HEK293T (cell line): ENCODE measurements around the gene OAT.

Source experiments
- CTCF ChIA-PET: fragments of 350-600 bp; formaldehyde crosslinking; extraction: SDS; loops from one replicate; lab custom pipeline; 2021; ENCODE audit warnings: antibody characterized with exemption, inconsistent platforms; lab: Yijun Ruan, JAX
- POLR2A ChIA-PET: fragments of 350-600 bp; formaldehyde crosslinking; extraction: SDS; loops from one replicate; lab custom pipeline; 2020; ENCODE audit warnings: antibody characterized with exemption, inconsistent platforms; lab: Yijun Ruan, JAX
- DNase-seq: peaks from one replicate; pipeline ENCODE4 v3.0.0; 2012; ENCODE audit warnings: mixed read lengths; ENCODE audit errors: extremely low spot score
- ARNT ChIP-seq: fragments of 450-650 bp; IDR thresholded peaks from 2 replicates; pipeline ENCODE4 v1.6.1; 2017; ENCODE audit warnings: mild to moderate bottlenecking
- BHLHE40 ChIP-seq: fragments of 450-650 bp; IDR thresholded peaks from 2 replicates; pipeline ENCODE4 v1.6.1; 2016; ENCODE audit warnings: mild to moderate bottlenecking, moderate library complexity, borderline replicate concordance
- CTBP1 ChIP-seq: fragments of 450-650 bp; IDR thresholded peaks from 2 replicates; pipeline ENCODE4 v1.6.1; 2016; ENCODE audit warnings: borderline replicate concordance
- ELF4 ChIP-seq: fragments of 450-650 bp; IDR thresholded peaks from 2 replicates; pipeline ENCODE4 v1.6.1; 2017; ENCODE audit warnings: antibody characterized with exemption
- FOXA1 ChIP-seq: fragments of 450-650 bp; IDR thresholded peaks from 2 replicates; pipeline ENCODE4 v1.6.1; 2016; ENCODE audit warnings: mild to moderate bottlenecking
- FOXK2 ChIP-seq: fragments of 450-650 bp; IDR thresholded peaks from 2 replicates; pipeline ENCODE4 v1.6.1; 2016; ENCODE audit warnings: mild to moderate bottlenecking
- FOXM1 ChIP-seq: fragments of 450-650 bp; IDR thresholded peaks from 2 replicates; pipeline ENCODE4 v1.6.1; 2017; ENCODE audit warnings: mild to moderate bottlenecking, borderline replicate concordance
- HDGF ChIP-seq: fragments of 450-650 bp; IDR thresholded peaks from 2 replicates; pipeline ENCODE4 v1.6.1; 2017; ENCODE audit warnings: antibody characterized with exemption, borderline replicate concordance
- L3MBTL2 ChIP-seq: fragments of 450-650 bp; conservative IDR thresholded peaks from 2 replicates; pipeline ENCODE4 v1.6.1; 2016; ENCODE audit warnings: mild to moderate bottlenecking
- LEF1 ChIP-seq: fragments of 450-650 bp; IDR thresholded peaks from 2 replicates; pipeline ENCODE4 v1.6.1; 2017; ENCODE audit warnings: mild to moderate bottlenecking, borderline replicate concordance
- NFRKB ChIP-seq: fragments of 450-650 bp; IDR thresholded peaks from 2 replicates; pipeline ENCODE4 v1.6.1; 2016; ENCODE audit warnings: mild to moderate bottlenecking, moderate library complexity
- PKNOX1 ChIP-seq: fragments of 450-650 bp; IDR thresholded peaks from 2 replicates; pipeline ENCODE4 v1.6.1; 2016
- SP1 ChIP-seq: fragments of 450-650 bp; IDR thresholded peaks from 2 replicates; pipeline ENCODE4 v1.6.1; 2017
- SUZ12 ChIP-seq: fragments of 450-650 bp; IDR thresholded peaks from 2 replicates; pipeline ENCODE4 v1.6.1; 2016; ENCODE audit warnings: mild to moderate bottlenecking
- TARDBP ChIP-seq: fragments of 450-650 bp; IDR thresholded peaks from 2 replicates; pipeline ENCODE4 v1.6.1; 2016
- ZNF384 ChIP-seq: fragments of 450-650 bp; IDR thresholded peaks from 2 replicates; pipeline ENCODE4 v1.6.1; 2016

OAT gene

GRCh38 chr10:124386186-124387077 is 32.3 kb downstream of the OAT start:
- POLR2A ChIA-PET, result no interaction called here
- no peak for DNase-seq
- CTCF ChIA-PET, result interaction anchor here (3.9 kb wide), 1 partner anchor 391 kb away, joined by 59 read pairs; no protein-coding TSS in a partner anchor
- TF ChIP-seq LEF1 (no peak), BHLHE40 (no peak), FOXK2 (no peak), NFRKB (no peak), FOXA1 (no peak), HDGF (no peak), FOXM1 (no peak), SUZ12 (no peak), ARNT (no peak)

- ChIA-PET CTCF (no interaction called here), POLR2A (no interaction called here)
- TF ChIP-seq SP1, result no peak
- no peak for DNase-seq
Observed at GRCh38 chr10:124385627-124386185, 33.0 kb downstream of the OAT start.

- DNase-seq, result no peak
- POLR2A ChIA-PET, result no interaction called here
- TF ChIP-seq LEF1 (no peak), ZNF384 (no peak), PKNOX1 (no peak), SP1 (no peak), HDGF (no peak), FOXK2 (no peak), SUZ12 (no peak), FOXA1 (no peak), FOXM1 (no peak), CTBP1 (no peak), ARNT (no peak), L3MBTL2 (no peak), TARDBP (no peak), ELF4 (no peak), BHLHE40 (no peak), NFRKB (no peak)
- CTCF ChIA-PET, result interaction anchor here (1.0 kb wide), 1 partner anchor 390 kb away, joined by 8 read pairs; no protein-coding TSS in a partner anchor
Observed at GRCh38 chr10:124384591-124385190, 34.0 kb downstream of the OAT start.

- DNase-seq, result no peak
- POLR2A ChIA-PET, result no interaction called here
- CTCF ChIA-PET, result interaction anchor here (1.0 to 1.1 kb wide), 2 partner anchors 88 to 389 kb away, joined by 3 to 8 read pairs; no protein-coding TSS in a partner anchor
- TF ChIP-seq FOXA1 (no peak), ARNT (no peak), ELF4 (no peak), HDGF (no peak), SUZ12 (no peak), FOXK2 (no peak), NFRKB (no peak), LEF1 (no peak), SP1 (no peak), BHLHE40 (no peak)
Observed at GRCh38 chr10:124384172-124384571, 34.6 kb downstream of the OAT start.

- TF ChIP-seq ARNT, result no peak
- TF ChIP-seq PKNOX1, result no peak
- no peak for TF ChIP-seq NFRKB
- no peak for TF ChIP-seq CTBP1
- ChIA-PET CTCF (interaction anchor here (0.7 to 1.1 kb wide), 3 partner anchors 87 to 389 kb away, joined by 3 to 8 read pairs (median 4); no protein-coding TSS in a partner anchor), POLR2A (no interaction called here)
- DNase-seq, result no peak
Observed at GRCh38 chr10:124383496-124383895, 35.2 kb downstream of the OAT start.

GRCh38 chr10:124381011-124381611 is 37.6 kb downstream of the OAT start:
- ChIA-PET CTCF (interaction anchor here (1.1 to 1.5 kb wide), 2 partner anchors 8 to 386 kb away, joined by 7 read pairs; no protein-coding TSS in a partner anchor), POLR2A (interaction anchor here (1.3 kb wide), 1 partner anchor 7 kb away, joined by 3 read pairs; no protein-coding TSS in a partner anchor)
- TF ChIP-seq FOXA1 (no peak), LEF1 (no peak), L3MBTL2 (no peak), NFRKB (no peak), PKNOX1 (peak; percentile 53; the same call in 1 of the 2 replicates), ARNT (no peak)
- DNase-seq, result no peak
